Measurements from ENCODE around the gene PUS10.

DNA sequence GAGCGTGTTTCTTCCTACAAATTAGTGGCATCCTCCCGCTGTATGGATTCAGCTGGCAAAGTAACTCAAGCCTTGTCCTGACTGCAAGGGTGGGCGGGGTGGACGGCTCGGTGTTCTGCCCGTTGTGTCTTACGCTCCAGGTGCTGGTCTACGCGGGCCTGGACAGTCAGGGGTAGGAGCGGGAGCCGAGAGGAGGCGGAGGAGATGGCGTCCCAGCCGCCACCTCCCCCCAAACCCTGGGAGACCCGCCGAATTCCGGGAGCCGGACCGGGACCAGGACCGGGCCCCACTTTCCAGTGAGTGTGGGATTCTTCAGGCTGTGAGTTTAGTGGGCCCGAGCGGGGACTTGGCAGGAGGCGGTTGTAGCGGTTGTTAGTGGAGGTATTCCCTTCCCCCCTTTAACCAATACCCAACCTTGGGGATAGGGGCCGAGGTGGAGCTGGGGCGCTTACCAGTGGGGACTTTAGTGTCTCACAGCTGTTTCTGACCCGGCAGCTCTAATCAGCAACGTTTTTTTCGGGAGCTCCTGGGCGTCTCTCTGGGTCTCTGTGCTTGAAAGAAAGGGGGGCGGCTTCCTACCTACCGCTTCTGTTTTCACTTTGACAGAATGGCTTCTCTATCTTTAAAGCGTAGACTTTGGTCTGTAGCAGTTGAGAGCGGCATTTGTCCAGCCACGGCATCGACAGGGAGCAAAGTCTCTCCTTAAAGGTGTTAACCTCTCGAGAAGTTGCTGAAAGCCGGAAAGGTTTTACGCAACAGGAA, at the start of gene PUS10, which contains the start of gene PEX13:
- TF ChIP-seq, protein P1, sequence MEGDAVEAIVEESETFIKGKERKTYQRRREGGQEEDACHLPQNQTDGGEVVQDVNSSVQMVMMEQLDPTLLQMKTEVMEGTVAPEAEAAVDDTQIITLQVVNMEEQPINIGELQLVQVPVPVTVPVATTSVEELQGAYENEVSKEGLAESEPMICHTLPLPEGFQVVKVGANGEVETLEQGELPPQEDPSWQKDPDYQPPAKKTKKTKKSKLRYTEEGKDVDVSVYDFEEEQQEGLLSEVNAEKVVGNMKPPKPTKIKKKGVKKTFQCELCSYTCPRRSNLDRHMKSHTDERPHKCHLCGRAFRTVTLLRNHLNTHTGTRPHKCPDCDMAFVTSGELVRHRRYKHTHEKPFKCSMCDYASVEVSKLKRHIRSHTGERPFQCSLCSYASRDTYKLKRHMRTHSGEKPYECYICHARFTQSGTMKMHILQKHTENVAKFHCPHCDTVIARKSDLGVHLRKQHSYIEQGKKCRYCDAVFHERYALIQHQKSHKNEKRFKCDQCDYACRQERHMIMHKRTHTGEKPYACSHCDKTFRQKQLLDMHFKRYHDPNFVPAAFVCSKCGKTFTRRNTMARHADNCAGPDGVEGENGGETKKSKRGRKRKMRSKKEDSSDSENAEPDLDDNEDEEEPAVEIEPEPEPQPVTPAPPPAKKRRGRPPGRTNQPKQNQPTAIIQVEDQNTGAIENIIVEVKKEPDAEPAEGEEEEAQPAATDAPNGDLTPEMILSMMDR (IDR thresholded peaks at IDR 0.05; ENCODE audit: control extremely low read depth in 1 of 3, insufficient read depth in 1 of 3, low read depth in 1 of 3, low read length in 3 of 3): no peak
- peak in 1 of 2 experiments; percentile 69; a peak in 2 of 3 replicates for TF ChIP-seq POLR2A (IDR thresholded peaks at IDR 0.05; ENCODE audit: control extremely low read depth in 1 of 2, low read depth in 2 of 2, low read length in 2 of 2)
- no peak for TF ChIP-seq CHD1 (IDR thresholded peaks at IDR 0.05; ENCODE audit: low read depth, low read length)
- TF ChIP-seq MAX (IDR thresholded peaks at IDR 0.05): no peak
- TF ChIP-seq EP300 (IDR thresholded peaks at IDR 0.05; ENCODE audit: borderline replicate concordance in 1 of 2, low read depth in 2 of 2, low read length in 2 of 2): no peak
- TF ChIP-seq SP1 (IDR thresholded peaks at IDR 0.05; ENCODE audit: low read depth, low read length): no peak
- TF ChIP-seq HDAC6 (IDR thresholded peaks at IDR 0.05; ENCODE audit: low read depth, low read length): no peak
- TF ChIP-seq ATF2 (IDR thresholded peaks at IDR 0.05; ENCODE audit: low read length): peak; percentile 64; the same call in 1 of the 2 replicates
- no peak for TF ChIP-seq USF2 (IDR thresholded peaks at IDR 0.05; ENCODE audit: low read length)
- peak; percentile 27 to 75; a peak in 3 of 4 replicates for TF ChIP-seq SIN3A (conservative IDR thresholded peaks at IDR 0.05 in 1 of 2, IDR thresholded peaks at IDR 0.05 in 1 of 2; ENCODE audit: low read depth in 1 of 2, low read length in 2 of 2)
- TF ChIP-seq RAD21 (IDR thresholded peaks at IDR 0.05 in 1 of 2, conservative IDR thresholded peaks at IDR 0.05 in 1 of 2; ENCODE audit: low read depth in 2 of 2, low read length in 2 of 2): no peak
- no peak for TF ChIP-seq JUND (IDR thresholded peaks at IDR 0.05; ENCODE audit: low read length)
- TF ChIP-seq SUZ12 (IDR thresholded peaks at IDR 0.05; ENCODE audit: low read length): no peak
- no peak for TF ChIP-seq SIX5 (IDR thresholded peaks at IDR 0.05; ENCODE audit: low read depth, low read length)
